ENCODE data around the gene CENATAC.

DNA sequence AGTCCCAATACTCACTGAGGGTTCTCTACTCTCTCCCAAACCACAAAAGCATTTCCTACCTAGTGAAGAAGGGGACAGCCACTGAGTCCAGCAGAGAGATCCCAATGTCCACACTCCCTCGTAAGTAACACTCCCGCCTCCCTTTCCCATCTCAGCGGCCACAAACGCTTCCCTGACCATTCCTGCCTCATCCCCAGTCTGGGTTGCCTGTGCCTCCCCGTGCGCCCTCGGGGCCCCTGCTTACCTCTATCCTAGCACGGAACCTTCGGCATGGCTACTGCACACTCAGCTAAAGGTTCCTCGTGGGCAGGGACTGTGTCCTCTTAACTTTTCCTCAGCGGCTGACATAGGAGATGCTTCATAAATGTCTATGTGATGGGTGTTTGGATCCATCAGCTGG lies 40.4 kb upstream of the CENATAC start:
- TF ChIP-seq, protein P1, sequence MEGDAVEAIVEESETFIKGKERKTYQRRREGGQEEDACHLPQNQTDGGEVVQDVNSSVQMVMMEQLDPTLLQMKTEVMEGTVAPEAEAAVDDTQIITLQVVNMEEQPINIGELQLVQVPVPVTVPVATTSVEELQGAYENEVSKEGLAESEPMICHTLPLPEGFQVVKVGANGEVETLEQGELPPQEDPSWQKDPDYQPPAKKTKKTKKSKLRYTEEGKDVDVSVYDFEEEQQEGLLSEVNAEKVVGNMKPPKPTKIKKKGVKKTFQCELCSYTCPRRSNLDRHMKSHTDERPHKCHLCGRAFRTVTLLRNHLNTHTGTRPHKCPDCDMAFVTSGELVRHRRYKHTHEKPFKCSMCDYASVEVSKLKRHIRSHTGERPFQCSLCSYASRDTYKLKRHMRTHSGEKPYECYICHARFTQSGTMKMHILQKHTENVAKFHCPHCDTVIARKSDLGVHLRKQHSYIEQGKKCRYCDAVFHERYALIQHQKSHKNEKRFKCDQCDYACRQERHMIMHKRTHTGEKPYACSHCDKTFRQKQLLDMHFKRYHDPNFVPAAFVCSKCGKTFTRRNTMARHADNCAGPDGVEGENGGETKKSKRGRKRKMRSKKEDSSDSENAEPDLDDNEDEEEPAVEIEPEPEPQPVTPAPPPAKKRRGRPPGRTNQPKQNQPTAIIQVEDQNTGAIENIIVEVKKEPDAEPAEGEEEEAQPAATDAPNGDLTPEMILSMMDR (IDR thresholded peaks at IDR 0.05) = no peak
- no peak for TF ChIP-seq EZH2 (IDR thresholded peaks at IDR 0.05; ENCODE audit: borderline replicate concordance, insufficient read depth, low read depth, low read length, poor library complexity, severe bottlenecking)

Data from B cell (primary cell).